ENCODE results near the gene TENM4.

The TENM4 gene

DNA sequence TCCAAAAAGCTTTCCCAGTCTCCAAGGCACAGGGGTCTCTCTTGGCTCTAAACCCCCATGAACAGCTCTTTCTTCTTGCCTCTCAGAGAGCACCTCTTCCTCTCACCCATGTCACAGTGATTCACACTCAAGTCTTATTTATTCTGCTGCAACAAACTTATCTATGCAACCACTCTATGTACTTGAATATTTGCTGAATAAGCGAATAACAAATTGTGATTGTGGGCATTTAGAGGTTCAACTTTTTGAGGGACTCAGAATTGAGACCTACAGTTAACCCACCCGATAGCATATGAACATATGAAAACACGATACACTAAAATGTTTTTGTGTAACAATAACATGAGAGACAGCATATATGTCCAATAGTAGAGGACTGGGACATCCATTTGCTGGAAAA is 729.1 kb downstream of the TENM4 start:
- DNase-seq: no peak

DNA sequence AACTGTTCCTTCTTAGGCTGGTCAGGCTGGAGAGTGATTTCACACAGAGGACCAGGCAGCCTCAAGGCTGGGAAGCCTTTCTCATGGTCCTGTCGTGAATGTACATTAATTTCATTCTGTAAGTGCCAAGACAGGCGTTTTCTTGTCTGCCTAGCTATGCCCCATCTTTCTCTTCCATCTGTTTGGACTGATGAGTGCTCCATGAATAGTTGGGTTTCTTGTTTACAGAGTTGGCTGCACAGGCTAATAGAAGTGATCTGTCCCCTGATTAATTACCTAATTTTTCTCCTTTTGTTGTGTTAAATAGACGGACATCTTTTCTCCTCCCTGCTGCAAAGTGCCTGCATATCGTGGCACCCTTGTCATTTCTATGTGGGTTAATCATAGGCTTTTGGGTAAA is 730.4 kb downstream of the TENM4 start:
- DNase-seq: no peak

DNA sequence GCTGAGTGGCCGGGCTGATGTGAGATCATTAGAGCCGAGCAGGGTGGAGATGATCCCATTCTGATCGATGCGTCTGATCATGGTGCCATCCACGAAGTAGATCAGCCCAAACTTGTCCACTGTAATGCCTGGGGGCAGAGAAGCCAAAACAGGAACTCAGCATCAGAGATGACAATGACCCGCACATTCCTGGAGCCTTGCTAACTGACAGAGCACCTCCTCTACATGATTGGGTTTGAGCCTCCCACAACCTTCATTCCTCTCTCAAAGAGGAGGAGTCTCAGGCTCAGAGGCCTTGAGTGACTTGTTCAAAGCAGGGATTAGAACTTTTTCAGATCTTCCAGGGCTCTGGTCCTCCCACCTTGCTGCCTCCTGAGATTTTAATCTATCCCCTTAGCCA is 732.4 kb downstream of the TENM4 start:
- DNase-seq: no peak

DNA sequence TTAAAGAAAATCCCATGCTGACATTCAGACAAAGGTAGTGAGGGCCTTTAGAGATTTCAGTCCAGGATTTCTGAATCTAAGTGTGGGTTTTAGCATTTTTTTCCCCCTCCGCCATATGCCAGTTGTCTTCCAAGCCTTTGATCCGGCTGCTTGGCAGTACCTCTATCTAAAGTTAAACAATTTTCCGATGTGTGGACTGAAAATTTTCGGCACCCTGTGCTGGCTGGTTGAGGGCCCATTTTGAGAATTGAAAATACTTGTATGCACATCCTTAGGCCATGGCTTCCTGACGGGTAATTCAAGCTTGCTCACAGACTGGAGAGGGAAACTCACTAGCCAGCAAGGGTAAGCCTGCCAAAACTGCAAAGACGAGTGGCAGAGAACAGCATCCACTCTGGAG is 734.3 kb downstream of the TENM4 start:
- no peak for DNase-seq

DNA sequence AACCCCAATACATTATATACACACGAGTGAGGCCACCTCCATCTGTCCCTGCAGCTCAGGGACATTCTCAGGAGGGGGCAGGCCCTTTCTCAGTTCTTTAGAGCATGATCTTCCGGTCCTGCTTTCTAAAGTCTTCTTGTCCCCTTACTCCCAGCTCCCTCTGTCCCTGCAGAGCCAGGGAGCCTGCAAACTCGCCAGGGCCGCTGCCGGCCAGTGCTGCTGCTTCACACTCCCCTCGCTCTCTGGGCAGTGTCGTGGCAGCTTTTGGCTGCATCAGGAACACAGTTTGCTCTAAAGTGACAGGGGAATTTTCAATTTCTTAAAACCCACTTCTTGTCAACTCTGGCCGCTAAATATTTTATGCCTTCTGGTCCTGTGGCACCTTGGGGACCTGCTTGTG is 736.0 kb downstream of the TENM4 start:
- DNase-seq: no peak

DNA sequence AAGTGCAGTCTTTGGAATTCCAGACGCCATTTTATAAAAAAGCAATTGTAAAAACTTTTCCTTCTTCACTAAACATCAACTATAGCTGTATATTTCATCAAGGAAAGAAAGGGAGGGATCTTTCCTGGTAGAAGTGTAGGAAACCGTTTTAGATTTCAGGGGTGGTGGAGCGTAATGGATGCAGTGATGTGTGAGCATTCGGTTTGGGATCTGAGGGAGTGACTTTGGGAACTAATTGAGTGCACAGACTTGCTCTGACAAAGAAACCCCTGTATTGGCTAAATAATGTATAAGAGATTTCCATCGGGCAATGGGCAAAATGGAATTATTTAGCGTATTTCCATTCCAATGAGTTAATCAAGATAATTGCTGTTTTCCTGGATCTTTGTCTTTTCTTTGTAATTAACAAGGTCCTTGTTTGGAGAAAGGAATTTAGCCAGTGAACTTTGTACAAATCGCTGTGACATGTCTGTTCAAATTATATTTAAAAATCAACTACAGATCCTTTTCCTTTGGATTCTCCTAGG is 741.2 kb downstream of the TENM4 start:
- no peak for DNase-seq

DNA sequence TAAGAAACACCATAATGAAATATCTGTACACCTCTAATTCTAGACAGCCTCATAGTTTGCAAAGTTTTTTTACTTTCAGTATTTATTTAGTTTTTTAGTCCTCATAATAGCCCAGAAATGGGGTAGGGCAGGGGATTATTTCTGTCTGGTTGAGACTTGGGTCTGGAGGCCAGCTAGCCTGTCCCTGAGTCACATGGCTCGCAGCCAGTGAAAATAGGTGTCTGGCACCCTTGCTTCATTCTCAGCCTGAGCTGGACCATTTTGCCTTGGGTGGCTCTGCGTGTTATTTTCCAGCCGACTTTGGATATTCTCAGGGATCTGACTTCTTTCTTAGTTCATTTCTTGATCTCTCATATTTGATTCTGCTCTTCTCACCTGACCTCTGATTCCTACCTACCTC is 742.2 kb downstream of the TENM4 start:
- no peak for DNase-seq

DNA sequence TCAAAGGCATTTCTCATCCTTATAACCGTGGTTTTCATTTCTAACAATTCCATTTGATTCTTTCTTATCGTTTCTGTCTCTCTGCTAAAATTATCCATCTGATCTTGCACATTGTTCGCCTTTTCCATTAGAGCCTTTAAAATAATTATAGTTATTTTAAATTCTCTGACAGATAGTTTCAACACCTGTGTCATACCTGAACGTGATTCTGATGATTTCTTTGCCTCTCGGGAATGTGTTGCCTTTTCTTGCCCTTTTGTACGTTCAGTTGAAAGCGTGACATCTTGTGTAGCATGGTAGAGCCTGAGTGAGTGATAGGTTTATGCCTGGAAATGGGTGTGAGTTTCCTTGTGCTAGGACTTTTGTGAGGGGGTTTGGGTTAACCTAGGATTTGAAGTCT is 744.7 kb downstream of the TENM4 start:
- no peak for DNase-seq

DNA sequence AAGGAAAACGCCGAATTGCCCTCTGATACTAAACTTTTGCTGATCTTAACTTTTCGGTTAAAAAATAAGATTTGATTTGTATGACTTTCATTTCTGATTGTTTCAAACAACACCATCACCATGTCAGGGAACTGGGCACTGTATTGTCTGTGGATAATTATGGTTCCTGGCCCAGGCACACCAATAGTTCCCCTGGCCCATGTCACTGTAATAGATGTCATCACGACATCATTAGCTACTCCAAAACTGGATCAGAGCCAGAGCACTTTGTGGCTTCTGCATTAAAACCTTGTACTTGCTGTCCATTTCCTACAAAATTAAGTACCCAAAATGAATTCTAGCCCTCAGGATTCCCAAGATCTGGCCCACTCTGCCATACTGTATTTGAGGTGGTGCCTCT is 746.7 kb downstream of the TENM4 start:
- DNase-seq: no peak

DNA sequence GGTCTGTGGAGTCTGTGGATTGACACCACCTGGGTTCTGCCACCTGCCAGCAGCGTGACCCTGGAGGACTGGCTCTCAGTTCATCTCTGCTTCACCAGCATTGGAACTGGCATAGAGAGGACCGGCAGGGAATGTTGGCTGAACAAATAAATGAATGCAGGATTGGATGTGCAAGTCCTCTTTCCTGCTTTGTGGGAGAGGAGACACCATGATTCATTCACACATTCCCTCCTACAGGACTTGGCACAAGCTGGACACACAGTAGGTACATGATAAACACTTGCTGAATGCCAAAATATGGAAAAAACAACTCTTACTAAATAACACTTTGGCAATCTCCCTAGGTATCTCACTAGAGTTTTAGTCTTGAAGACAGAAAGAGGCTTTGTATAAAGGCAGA is 749.6 kb downstream of the TENM4 start:
- DNase-seq: no peak

DNA sequence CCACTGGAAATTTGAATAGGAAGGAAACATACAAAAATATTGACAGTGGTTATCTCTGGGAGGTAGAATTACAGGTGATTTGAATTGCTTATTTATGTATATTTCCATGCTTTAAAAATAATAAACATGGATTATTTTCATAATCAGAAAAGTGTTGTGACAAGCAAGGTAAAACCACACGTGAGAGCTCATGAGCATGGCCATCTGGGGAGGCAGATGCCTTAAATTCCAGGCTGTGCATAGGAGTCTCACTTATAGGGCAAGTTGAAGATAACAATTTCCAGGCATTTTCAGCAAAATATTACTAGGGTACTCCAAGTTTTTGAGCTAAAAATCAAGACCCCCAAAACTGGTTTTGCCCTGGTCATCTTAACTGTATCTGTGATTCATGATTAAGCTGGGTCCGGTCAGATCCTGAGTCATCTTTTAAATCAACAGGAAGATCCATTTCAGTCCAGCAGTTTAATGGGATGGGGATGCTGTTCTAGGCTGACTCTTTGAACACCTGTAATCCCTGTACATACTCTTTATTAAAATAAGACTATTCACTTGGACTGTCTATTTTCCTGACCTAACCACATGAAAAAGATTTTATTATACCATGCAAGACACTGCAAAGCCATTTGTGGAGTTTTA is 750.4 kb downstream of the TENM4 start:
- DNase-seq: no peak

DNA sequence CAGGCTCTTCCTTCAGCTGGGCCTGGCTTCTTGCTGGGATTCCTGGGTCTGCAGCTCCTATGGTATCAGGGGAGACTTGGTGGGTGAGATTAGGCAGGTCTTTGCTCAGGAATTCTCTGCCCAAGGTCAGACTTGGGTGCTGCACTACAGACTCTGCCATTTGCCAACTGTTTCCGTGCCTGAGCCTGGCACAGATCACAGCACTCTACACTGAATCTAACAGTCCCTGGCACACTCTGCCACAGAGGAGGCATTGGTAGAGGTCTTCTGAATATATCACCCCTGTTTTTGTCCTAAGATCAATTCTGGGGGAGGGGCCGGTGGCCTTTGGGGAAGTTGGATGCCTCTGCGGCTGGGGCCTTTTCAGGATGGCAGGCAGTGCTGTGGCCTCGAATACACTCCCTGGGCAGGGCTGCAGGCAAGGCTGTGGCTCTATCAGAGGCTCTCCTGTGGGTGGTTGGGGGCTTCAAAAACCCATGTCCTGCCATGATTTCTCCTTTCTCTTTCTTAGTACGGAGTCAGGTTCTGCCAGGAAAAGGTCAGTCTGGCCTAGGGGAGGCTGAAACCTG is 751.2 kb downstream of the TENM4 start:
- DNase-seq: no peak

DNA sequence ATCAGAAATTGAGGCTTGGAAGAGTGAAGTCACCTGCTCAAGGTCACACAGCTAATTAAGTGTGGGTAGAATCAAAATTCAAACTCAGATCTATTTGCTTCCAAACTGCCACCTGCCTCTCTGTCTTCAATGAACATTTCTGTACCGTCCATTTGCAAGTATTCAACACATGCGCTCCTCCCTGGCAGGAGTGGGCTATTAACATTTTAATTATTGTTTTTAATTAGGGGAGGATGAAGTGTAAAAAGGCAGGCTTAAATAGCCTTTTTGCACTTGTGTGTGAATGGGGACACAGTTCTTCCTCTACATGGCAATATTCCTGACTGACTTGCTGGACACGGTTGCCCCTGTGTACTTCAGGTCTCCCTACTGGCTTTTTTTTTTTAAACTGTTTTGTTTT is 751.7 kb downstream of the TENM4 start:
- no peak for DNase-seq

DNA sequence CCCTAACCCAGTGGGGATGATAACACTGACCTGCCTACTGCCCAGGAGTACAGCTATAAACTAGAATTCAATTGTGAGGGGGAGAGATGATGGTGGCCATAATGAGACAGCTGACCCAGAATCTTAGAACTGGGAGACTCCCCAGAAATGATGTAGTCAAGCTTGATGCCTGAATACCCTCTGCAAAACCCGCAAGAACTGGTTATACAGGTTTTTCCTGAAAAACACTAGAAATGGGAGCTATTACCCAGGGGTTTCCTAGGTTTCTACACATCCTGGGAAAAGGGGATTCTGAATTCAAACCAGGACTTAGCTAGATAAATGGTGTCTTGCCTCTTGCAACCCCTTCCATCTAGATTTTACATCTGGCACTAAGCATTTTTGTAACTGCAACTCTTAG is 752.4 kb downstream of the TENM4 start:
- no peak for DNase-seq

DNA sequence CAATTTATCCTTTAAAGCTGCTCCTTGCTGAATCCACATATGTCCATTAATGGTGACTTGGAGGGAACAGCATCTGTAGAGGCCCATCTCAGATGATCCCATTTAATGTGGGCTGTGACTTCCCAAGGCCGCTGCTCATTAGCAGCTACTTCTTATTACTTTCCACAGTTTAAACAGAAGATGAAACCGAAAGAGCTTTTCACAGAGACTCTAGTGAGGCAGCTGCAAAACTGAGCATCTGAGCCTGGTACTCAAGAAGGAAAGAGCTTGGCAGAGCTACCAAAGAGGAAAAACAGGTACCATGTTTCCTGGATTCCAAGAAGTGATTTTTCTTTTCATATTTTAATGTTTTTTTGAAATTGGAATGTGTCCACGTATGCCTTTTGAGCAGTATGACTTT is 755.7 kb downstream of the TENM4 start:
- DNase-seq: no peak

DNA sequence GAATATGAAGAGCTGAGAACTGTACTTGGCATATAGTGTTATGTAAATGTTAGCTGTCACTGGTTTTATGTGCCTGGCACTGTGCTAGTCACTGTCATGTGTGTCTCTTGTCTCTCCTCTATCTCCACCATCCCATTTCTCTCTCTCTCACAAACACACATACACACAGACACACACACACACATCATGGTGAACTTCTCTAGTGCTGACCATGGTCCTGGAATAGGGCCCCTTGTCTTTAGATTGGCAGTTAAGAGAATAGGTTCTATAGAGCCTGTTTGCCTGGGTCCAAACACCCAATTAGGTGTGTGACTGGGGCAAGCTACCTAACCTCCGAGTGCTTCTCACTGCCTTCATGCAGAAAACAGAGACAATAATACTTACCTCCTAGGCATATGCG is 756.5 kb downstream of the TENM4 start:
- DNase-seq: no peak

DNA sequence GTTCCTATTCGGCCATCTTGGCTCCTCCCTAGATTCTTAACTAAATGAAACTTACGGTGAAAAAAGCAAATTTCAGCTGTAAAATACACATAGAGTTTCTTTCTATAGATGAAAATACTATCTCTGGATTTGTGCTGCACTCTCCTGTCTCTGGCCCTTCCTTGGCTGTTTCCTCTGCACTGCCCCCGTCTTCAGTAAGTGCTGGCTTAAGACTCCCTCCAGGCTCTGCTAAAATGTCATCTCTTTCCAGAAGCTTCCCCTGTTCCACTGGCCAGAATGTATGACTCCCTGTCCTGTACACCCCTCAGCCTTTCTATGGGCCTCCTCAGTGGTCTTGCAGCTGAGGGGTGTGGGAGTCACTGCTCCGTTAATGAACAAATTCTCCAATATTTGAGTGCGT is 757.1 kb downstream of the TENM4 start:
- DNase-seq: no peak

DNA sequence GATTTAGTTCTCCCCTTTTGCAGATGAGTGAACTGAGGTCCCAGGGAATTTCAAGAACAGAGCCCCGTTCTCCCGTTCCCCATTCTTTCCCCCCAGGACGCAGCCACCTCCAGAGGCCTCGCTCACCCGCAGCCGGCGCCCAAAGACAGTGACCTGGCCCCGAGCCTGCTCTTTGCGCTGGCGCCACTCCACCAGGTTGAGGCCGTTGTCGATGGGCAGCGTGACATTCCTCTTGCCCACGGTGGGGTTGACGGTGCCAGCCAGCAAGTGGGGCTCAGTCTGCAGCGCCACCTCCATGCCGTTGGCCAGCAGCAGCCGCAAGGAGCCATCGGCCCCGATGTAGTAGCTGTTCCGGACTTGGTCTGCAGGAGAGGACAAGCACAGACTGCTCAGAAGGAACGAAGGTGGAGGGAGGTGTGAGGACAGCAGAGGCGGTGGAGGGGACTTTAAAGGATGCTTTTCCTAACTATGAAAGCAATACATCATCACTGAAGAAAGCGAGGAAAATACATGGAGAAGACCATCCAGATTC is 764.7 kb downstream of the TENM4 start:
- no peak for DNase-seq

DNA sequence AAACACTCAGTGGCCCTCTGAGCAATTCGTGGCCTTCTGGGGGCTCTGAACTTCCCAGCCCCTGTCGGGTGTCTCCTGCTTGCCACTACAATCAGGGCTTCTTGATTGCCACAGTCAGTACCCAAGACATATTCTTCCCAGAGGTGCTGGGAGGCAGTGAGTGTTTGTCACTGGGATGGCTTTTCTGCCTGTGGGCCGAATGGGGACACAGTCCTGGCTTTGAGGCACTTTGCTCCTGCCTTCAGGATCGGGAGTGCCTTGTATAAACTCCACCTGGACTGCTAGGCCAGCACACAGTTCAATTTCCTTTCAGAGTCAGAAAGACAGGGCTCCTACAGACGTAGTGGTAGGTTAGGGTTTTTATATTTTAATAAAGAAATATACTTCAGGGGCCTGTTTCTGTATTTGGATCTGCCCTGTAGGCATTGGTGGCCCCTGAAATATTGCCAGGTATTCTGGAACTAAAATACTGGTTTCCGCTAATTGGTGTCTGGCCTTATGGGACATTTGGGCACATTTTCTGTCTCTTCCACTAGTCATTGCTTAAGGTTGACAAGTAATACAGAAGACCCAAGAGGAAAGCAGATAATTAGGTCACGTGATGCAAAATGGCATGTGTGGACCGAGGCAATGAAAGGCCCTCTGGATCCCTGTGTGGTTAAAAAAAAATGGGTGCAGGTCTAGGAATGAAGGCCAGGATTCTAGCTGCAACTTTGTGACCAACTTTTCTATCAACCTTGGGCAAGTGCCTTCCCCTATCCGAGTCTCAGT is 767.8 kb downstream of the TENM4 start:
- DNase-seq: no peak

DNA sequence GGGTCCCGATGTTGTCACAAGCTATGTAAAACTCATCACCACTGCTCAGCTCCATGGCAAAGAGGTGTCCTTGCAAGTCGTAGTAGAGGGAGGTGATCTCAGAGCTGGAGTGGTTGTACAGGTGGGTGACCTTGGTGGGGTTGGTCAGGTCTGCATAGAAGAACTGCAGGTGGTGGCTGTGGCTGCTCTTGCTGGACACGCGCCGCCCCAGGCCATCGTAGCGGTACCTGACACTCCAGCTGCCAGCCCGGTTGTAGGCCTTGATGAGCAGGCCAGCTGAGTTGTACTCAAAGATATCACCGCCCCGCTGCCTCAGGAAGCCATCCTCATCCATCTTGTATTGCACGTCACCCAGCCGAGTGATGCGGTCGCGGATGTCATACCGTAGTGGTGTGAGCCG is 771.6 kb downstream of the TENM4 start:
- DNase-seq: no peak

DNA sequence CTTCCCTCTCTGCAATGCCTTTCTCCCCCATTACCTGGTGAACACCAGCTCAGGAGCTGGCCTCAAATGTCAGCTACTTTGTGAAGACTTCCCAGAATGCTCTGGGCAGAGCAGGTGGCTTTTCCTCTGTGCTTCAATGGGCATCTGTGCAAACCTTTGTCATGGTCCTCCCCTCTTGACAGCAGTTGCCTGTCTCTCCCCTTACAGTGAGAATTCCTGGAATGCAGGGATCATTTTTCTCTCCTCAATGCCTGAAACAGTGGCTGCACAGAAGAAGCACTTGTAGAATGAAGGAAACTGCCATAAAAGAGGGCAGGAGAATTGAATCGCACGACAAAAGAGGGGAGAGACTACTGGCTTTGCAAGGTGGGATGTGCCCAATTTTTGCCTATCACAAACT is 773.4 kb downstream of the TENM4 start:
- no peak for DNase-seq

DNA sequence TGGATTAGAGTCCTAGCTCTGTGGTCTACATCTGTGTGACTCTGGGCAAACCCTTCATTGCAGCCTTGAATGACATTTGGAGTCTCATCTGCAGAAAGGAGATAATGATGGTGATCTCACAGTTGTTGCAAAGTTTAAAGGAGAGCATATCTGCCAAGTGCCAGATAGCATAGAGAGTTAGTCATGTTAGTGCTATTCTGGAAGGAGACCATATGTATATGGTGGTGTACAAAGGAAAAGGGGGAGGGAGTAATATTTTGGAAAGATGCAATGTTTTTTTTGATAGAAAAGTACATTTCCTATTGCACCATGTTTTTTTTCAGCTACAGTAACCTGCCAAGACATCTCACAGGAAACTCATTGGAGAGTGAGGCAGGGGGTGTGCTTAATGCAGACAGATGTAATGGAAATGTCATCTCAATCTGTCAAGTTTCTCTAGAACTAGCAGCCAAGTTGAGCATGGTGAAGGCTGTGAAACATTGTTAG is 774.1 kb downstream of the TENM4 start:
- DNase-seq: no peak

DNA sequence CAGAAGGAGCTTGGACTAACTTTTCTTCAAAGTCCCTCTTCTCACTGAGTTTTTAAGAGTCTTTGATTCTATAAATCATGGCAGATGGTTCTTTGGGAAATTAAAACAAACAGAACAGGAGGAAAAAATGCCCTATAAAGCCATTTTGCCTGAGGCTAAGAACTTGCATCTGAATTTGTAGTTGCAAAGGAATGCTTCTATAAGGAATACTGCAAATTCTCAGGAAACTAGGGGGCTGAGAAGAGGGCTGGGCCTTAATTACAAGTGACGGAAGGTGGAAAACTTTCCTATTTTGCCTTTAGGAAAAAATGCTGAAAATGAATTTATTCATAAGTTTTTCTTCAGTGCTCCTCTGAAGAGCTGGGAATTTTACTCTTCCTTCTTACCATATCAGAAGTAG is 776.2 kb downstream of the TENM4 start:
- no peak for DNase-seq

DNA sequence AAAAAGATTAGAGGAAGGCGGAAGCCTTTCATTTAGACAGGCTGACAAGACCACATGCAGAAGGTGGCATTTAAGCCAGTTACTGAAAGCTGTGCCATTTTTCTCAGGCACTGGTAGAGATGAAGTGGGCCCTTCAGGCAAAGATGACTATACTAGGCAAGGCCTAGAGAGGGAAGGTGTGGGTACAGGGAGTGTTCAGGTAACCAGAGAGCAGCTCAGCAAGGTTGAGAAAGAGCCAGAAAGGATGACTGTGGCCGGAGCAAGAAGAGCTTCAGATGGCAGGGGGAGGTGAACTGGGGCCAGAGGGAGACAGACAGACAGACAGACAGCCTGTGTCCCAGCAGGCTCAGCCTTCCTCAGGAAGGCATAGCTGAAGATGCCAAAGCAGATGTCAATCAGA is 778.0 kb downstream of the TENM4 start:
- no peak for DNase-seq
